NCI-H187 (cell line): ENCODE data around the gene ANXA10.
"Not testable (repeated sequence)": the region's sequence is repeated elsewhere in the genome, so short reads cannot be mapped to it uniquely, and the experiment has no call there.

ENCODE experiments used
- DNase-seq, 2 experiments: peaks; one replicate each; lab custom pipeline; 2025; lab: John Stamatoyannopoulos, UW

ANXA10 gene

DNA sequence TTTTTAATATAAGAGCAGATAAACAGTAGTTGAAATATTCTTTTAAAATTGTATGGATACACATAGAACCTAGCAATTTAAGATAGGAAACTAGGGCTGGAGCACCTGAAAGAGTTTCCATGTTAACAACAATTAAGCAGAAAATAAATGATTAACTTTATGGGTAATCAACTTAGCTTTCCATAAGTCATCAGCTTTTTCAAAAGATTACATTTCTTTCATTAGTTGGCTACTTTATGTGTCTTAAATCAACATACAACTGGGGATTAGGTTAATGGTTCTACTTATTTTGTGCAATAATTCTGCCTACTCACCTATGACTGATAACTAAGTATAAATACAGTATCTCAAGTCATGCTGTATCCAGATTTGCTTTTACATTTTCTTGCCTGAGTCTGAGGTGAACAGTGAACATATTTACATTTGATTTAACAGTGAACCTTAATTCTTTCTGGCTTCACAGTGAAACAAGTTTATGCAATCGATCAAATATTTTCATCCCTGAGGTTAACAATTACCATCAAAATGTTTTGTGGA lies at the start of gene ANXA10:
TSS of gene ANXA10 (plus strand) at position 362 of the 537 bp plus-strand sequence. CDS start at position 526, 164 bp downstream.
- DNase-seq, result no peak

GRCh38 chr4:168045354-168045753 lies 47.0 kb upstream of the ANXA10 start:
- no peak for DNase-seq

- no peak for DNase-seq
Measured at GRCh38 chr4:168050002-168050401, 42.3 kb upstream of the ANXA10 start.

- DNase-seq, result no peak
Measured at GRCh38 chr4:168051526-168051925, 40.8 kb upstream of the ANXA10 start.

DNA sequence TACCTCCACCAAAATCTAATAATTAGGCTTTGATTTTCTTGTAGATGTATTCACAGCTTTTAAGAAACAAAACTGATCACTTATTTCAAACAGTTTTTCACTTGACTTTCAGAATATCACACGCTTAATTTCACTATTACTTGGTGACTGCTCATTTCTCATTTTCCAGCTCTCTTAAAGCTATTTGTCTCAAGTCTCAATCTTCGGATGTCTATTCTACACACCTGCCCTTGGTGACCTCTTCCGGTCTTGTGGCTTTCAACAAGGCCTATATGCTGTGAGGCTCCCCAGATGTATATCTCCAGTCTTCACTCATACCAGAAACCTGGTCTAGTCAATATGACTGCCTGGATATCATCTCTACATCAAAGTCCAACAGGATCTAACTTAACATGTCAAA lies 34.9 kb upstream of the ANXA10 start:
- no peak for DNase-seq

DNA sequence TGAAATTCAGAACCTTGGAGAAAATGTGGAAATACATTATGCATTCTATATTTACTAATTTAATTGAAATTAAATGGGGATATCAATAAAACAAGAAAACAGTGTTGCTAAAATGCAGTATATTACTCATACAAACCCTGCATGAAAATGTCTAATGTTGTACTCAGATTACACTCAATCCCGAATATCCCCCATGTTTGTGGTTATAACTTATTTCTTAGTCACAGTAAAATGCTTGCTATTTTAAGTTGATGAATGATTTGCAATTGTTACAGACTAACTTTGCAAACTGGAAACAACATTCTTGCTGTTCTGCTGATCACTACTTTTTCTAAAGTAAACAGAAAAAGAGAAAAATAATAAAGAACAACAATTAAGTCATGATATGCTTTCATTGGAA lies 33.1 kb upstream of the ANXA10 start:
- no peak for DNase-seq

DNA sequence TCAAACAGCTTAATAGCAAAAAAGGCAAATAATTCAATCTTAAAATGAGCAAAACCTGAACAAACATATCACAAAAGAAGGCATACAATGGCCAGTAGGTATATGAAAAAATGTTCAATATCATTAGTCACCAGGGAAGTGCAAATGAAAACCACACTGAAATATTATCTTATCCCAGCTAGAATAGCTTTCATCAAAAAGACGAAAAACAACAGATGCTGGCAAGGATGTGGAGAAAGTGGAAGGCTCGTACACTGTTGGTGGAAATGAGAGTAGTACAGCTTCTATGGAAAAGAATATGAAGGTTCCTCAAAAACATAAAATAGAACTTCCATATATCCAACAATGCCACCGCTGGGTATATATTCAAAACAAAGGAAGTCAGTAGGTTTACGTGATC lies 29.3 kb upstream of the ANXA10 start:
- DNase-seq, result no peak

DNA sequence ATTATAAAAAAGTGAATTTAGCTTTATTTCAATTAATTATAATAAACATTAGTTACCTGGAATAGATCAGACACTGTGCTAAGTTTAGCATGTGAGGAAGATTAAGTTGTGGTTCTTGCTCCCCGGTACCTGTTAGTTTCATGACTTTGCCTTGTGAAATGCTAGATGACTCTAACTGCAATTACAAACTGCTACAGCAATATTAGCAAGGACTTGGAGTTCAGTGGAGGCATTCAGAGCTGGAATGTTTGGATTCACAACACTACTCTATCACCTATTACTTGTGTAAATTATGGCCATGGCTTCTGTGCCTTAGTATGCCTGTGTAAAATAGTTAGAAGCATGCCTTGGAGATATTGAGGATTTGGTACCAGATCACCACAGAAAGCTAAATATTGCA lies 21.4 kb upstream of the ANXA10 start:
- DNase-seq, result no peak

DNA sequence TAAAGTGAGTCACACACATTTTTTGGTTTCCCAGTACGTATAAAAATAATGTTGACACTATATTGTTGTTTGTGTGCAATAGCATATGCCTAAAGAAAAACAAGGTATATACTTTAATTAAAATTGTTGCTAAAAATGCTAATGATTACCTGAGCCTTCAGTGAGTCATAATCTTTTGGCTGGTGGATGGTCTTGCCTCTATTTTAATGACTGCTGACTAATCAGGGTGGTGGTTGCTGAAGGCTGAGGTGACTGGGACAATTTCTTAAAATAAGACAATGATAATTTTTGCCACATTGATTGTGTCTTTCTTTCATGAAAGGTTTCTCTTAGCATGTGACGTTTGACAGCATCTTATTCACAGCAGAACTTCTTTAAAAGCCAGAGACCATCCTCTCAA lies 21.0 kb upstream of the ANXA10 start:
- DNase-seq, result no peak

- no peak for DNase-seq
Measured at GRCh38 chr4:168074861-168075260, 17.5 kb upstream of the ANXA10 start.

DNA sequence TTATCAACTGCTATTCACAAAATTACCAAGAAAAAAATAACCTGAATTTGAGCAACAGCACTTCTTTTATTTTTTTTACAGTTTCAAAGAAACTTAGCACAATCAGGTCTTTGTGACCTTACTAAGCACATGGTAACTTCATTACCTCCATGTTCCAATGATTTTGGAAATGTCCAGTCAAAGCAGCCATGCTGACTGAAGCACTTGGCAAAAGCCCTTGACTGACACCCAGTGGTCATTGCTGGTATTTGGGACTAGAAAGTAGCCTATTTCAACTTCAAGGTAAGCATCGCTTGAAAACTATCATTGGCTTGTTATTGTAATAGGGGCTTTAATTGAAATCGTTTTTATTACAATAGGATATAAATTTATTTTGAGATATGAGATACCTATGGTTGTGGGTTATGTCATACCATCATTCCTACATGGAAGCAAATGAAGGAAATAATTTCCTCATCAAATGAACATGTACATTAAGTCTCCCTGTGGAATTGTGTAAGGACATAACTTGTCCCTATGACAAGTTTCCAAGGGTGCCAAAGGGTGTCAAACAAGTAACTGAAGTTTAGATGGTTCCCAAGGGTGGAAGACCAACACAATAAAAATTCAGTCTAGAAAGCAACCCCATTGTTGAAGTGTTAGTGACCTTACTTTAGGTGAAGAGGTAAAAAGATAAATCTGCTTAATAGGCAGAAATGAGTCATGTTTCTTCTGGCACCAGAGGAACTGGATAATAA lies 15.2 kb upstream of the ANXA10 start:
- no peak for DNase-seq

GRCh38 chr4:168077726-168078239 lies 14.6 kb upstream of the ANXA10 start:
- no peak for DNase-seq

- no peak for DNase-seq
Measured at GRCh38 chr4:168082379-168082778, 10.0 kb upstream of the ANXA10 start.

DNA sequence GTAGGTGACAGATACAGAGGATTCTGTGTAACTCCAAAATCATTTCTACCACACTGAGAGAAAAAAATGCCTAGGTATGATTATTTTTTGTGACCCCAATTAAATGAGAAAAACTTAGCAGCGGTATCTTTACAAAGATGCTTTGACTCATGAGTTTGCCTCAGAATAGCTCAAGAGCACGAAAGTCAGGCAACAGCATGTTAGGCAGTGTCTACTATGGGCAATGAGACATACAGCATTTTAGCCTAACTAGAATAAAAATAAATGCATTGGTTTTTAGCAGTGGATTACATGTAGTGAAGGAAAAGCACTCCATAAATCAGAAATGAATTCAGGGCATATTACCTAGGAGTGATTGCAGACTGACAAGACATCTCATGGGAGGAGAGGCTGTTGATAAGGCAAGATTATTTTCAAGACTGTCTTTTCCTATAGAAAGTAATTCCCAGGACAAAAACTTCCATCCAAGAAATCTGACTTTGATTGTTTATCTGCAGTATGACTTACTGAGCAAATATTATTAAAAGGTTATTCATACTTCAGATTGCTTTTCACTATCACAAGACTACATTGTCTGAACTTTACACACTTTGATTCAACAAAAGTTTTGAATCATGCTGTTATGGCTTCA lies 3.6 kb downstream of the ANXA10 start:
- DNase-seq, result no peak

GRCh38 chr4:168096407-168096784 lies 4.1 kb downstream of the ANXA10 start:
- no peak for DNase-seq

- DNase-seq, result no peak
Measured at GRCh38 chr4:168097161-168097560, 4.8 kb downstream of the ANXA10 start.

- DNase-seq, result no peak
Measured at GRCh38 chr4:168098248-168098717, 5.9 kb downstream of the ANXA10 start.

GRCh38 chr4:168099195-168099594 lies 6.9 kb downstream of the ANXA10 start:
- no peak for DNase-seq

DNA sequence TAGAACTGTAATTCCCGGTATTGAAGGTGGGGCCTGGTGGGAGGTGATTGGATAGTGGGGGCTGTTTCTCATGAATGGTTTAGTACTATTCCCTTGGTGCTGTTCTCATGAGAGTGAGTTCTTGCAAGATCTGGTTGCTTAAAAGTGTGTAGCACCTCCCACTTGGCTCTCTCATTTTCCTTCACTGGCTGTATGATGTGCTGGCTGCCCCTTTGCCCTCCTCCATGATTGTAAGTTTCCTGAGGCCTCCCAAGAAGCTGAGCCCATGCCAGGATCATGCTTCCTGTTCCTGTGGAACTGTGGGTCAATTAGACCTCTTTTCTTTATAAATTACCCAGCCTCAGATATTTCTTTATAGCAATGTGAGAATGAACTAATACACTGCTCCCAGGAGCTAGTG lies 8.7 kb downstream of the ANXA10 start:
- DNase-seq, result no peak

DNA sequence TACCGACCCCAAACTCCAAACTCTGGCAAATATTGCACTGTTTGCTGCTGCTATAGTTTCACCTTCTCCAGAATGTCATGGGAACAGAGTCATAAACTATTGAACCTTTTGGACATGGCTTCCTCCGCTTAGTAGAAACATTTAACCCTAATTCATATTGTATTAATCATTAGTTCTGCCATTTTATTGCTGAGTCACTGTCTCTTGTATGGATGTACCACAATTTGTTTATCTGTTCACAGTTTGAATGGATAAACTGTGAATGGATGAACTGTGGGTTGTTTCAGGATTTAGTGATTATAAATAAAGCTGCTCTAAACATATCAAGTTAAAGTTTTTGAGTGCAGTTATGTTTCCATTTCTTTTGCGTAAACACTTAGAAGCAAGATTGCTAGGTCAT lies 10.1 kb downstream of the ANXA10 start:
- no peak for DNase-seq

GRCh38 chr4:168109527-168109926 lies 17.2 kb downstream of the ANXA10 start:
- DNase-seq, result no peak

DNA sequence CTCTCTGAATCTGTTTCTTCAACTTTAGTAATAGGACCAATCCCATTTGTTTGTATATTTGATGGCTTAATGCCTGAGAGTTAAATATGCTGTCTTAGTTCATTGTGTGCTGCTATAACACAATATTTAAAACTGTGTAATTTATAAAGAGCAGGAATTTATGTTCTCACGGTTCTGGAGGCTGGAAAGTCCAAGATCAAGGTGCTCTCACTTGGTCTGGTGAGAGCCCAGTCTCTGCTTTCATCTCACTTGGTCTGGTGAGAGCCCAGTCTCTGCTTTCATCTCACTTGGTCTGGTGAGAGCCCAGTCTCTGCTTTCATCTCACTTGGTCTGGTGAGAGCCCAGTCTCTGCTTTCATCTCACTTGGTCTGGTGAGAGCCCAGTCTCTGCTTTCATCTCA lies 20.7 kb downstream of the ANXA10 start:
- not testable (repeated sequence) for DNase-seq

DNA sequence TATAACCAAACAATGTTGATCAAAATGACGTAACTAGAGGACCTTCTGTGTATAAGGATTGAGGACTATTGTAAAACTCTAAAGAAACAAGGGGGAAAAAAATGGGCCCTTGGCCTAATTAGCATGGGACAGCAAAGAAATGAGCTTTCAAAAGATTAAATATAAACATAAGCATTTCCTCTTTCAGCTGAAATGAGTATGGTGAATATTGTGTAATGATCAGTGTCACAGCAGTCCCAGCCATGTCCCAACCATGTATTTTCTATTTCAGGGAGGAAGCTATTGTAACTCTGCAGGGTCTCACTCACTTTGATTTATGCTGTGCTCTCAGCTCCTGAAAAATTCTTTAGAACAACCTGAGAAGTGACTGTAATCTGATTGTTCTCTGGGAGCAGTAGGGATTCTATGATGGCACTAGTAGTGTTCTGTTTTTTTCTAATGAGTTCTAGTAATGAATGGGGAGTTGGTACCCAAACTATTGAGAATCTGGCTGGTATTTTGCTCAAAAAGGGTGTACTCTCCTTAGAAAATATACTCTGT lies 25.8 kb downstream of the ANXA10 start:
- DNase-seq, result no peak
